Measurements from ENCODE around the gene GNRHR.

The GNRHR gene

GRCh38 chr4:67700116-67700737, 54.0 kb downstream of the GNRHR start:
- no peak for DNase-seq

- DNase-seq, result no peak
Observed at GRCh38 chr4:67699603-67700002, 54.6 kb downstream of the GNRHR start.

GRCh38 chr4:67697860-67698687, 56.1 kb downstream of the GNRHR start:
- DNase-seq, result no peak

- DNase-seq, result no peak
Observed at GRCh38 chr4:67696061-67696460, 58.1 kb downstream of the GNRHR start.

GRCh38 chr4:67694662-67695061, 59.5 kb downstream of the GNRHR start:
- no peak for DNase-seq

GRCh38 chr4:67691328-67691727, 62.9 kb downstream of the GNRHR start:
- no peak for DNase-seq

All from activated CD8-positive, alpha-beta memory T cell treated with anti-CD3 and anti-CD28 coated beads, Interleukin-2, amount 50 U/mL, for 4 hours (primary cell).